H1 (cell line): ENCODE data around the gene SLC25A30. TPM values are rescaled to one million over a fixed set of nuclear protein-coding genes. Genes with fewer than 3 reads are reported as not detected.

Source experiments
- CHD2 ChIP-seq: IDR thresholded peaks from 2 replicates; pipeline ENCODE4 v1.6.1; 2012; ENCODE audit warnings: low read length, improper control_type of control experiment
- CTBP2 ChIP-seq: IDR thresholded peaks from 2 replicates; pipeline ENCODE4 v1.7.0; 2011; ENCODE audit warnings: borderline replicate concordance, mild to moderate bottlenecking, moderate library complexity, mixed read lengths, low read length; ENCODE audit not compliant: insufficient read depth, insufficient read length
- CTCF ChIP-seq, 3 experiments: IDR thresholded peaks; 1 replicate in 2 of 3; 2 replicates in 1 of 3; pipeline versions ENCODE4 v1.5.1 to v1.6.1; 2011; ENCODE audit warnings: low read length in 3 of 3, mild to moderate bottlenecking in 3 of 3, inconsistent platforms in 2 of 3, low read depth in 1 of 3, moderate library complexity in 1 of 3; ENCODE audit not compliant: insufficient read depth in 1 of 3; ENCODE audit errors: control extremely low read depth in 1 of 3
- GABPA ChIP-seq: IDR thresholded peaks from 2 replicates; pipeline ENCODE4 v1.6.1; 2011; ENCODE audit warnings: mild to moderate bottlenecking, low read length, moderate library complexity, borderline replicate concordance; ENCODE audit not compliant: insufficient read depth
- POLR2AphosphoS5 ChIP-seq: IDR thresholded peaks from 2 replicates; pipeline ENCODE4 v1.6.1; 2011; ENCODE audit warnings: low read depth, low read length
- polyA plus RNA-seq, 7 experiments: library from polyadenylated mRNA; depleted of rRNA in 3 of 7; stranded (reverse) in 5 of 7; unstranded in 2 of 7; fragments of >200 nt in 5 of 7; fragments of 200-250 nt in 2 of 7; gene quantifications; 1 replicate in 5 of 7; 2 replicates in 1 of 7; 4 replicates in 1 of 7; pipeline versions ENCODE4 v1.2.1 to v1.2.3, GENCODE V29; 2011 to 2013; ENCODE audit warnings: missing spikeins in 2 of 7, mixed read lengths in 2 of 7
- total RNA-seq: library from RNA; stranded (reverse); fragmentation: NEBNext Ultra II Directional; extraction: Animal tissue kit (Norgen Biotek cat#: 25700); gene quantifications from 2 replicates; pipeline ENCODE4 v1.2.1, GENCODE V29; 2021
- TF ChIP-seq, protein P1 (sequence below): fragments of 300-600 bp; sonication (generic); IDR thresholded peaks from 2 replicates; pipeline ENCODE4 v1.7.1; 2012; ENCODE audit warnings: low read length, moderate library complexity, mild to moderate bottlenecking, inconsistent platforms; ENCODE audit not compliant: insufficient replicate concordance
- TF ChIP-seq, protein P2 (sequence below): IDR thresholded peaks from 2 replicates; pipeline ENCODE4 v1.6.1; 2011; ENCODE audit warnings: low read depth, mild to moderate bottlenecking, low read length; ENCODE audit not compliant: insufficient read depth

SLC25A30 gene
- total and polyA plus RNA-seq, 2 of the 8 experiments (the other 6 are each of a cell fraction or from before 2014, with no cell fraction given), result 2.1 to 8.7 TPM

- TF ChIP-seq, protein P1, sequence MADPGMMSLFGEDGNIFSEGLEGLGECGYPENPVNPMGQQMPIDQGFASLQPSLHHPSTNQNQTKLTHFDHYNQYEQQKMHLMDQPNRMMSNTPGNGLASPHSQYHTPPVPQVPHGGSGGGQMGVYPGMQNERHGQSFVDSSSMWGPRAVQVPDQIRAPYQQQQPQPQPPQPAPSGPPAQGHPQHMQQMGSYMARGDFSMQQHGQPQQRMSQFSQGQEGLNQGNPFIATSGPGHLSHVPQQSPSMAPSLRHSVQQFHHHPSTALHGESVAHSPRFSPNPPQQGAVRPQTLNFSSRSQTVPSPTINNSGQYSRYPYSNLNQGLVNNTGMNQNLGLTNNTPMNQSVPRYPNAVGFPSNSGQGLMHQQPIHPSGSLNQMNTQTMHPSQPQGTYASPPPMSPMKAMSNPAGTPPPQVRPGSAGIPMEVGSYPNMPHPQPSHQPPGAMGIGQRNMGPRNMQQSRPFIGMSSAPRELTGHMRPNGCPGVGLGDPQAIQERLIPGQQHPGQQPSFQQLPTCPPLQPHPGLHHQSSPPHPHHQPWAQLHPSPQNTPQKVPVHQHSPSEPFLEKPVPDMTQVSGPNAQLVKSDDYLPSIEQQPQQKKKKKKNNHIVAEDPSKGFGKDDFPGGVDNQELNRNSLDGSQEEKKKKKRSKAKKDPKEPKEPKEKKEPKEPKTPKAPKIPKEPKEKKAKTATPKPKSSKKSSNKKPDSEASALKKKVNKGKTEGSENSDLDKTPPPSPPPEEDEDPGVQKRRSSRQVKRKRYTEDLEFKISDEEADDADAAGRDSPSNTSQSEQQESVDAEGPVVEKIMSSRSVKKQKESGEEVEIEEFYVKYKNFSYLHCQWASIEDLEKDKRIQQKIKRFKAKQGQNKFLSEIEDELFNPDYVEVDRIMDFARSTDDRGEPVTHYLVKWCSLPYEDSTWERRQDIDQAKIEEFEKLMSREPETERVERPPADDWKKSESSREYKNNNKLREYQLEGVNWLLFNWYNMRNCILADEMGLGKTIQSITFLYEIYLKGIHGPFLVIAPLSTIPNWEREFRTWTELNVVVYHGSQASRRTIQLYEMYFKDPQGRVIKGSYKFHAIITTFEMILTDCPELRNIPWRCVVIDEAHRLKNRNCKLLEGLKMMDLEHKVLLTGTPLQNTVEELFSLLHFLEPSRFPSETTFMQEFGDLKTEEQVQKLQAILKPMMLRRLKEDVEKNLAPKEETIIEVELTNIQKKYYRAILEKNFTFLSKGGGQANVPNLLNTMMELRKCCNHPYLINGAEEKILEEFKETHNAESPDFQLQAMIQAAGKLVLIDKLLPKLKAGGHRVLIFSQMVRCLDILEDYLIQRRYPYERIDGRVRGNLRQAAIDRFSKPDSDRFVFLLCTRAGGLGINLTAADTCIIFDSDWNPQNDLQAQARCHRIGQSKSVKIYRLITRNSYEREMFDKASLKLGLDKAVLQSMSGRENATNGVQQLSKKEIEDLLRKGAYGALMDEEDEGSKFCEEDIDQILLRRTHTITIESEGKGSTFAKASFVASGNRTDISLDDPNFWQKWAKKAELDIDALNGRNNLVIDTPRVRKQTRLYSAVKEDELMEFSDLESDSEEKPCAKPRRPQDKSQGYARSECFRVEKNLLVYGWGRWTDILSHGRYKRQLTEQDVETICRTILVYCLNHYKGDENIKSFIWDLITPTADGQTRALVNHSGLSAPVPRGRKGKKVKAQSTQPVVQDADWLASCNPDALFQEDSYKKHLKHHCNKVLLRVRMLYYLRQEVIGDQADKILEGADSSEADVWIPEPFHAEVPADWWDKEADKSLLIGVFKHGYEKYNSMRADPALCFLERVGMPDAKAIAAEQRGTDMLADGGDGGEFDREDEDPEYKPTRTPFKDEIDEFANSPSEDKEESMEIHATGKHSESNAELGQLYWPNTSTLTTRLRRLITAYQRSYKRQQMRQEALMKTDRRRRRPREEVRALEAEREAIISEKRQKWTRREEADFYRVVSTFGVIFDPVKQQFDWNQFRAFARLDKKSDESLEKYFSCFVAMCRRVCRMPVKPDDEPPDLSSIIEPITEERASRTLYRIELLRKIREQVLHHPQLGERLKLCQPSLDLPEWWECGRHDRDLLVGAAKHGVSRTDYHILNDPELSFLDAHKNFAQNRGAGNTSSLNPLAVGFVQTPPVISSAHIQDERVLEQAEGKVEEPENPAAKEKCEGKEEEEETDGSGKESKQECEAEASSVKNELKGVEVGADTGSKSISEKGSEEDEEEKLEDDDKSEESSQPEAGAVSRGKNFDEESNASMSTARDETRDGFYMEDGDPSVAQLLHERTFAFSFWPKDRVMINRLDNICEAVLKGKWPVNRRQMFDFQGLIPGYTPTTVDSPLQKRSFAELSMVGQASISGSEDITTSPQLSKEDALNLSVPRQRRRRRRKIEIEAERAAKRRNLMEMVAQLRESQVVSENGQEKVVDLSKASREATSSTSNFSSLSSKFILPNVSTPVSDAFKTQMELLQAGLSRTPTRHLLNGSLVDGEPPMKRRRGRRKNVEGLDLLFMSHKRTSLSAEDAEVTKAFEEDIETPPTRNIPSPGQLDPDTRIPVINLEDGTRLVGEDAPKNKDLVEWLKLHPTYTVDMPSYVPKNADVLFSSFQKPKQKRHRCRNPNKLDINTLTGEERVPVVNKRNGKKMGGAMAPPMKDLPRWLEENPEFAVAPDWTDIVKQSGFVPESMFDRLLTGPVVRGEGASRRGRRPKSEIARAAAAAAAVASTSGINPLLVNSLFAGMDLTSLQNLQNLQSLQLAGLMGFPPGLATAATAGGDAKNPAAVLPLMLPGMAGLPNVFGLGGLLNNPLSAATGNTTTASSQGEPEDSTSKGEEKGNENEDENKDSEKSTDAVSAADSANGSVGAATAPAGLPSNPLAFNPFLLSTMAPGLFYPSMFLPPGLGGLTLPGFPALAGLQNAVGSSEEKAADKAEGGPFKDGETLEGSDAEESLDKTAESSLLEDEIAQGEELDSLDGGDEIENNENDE, result no peak
- TF ChIP-seq CTCF (IDR thresholded peaks at IDR 0.05; ENCODE audit: control extremely low read depth in 1 of 3, insufficient read depth in 1 of 3, low read depth in 1 of 3, low read length in 3 of 3) (no peak), POLR2AphosphoS5 (no peak), CHD2 (no peak), CTBP2 (no peak), GABPA (no peak)
- TF ChIP-seq, protein P2, sequence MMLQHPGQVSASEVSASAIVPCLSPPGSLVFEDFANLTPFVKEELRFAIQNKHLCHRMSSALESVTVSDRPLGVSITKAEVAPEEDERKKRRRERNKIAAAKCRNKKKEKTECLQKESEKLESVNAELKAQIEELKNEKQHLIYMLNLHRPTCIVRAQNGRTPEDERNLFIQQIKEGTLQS, result no peak
Measured at GRCh38 chr13:45432737-45433380, 14.7 kb upstream of the SLC25A30 start (continued).
